Peyer's patch (tissue), 4 donors: Measurements from ENCODE around the gene SYCP2.

Experiments
- POLR2A ChIP-seq, 2 donors: fragments of 450-650 bp; IDR thresholded peaks; one replicate each; pipeline ENCODE4 v1.5.1; 2017; ENCODE audit warnings: antibody characterized with exemption in 2 of 2, mild to moderate bottlenecking in 2 of 2, moderate library complexity in 2 of 2
- TF ChIP-seq, protein P1 (sequence below), 6 experiments: fragments of 450-650 bp in 4 of 6; fragments of 200-600 bp in 2 of 6; sonication (generic) in 1 of 6; IDR thresholded peaks; one replicate each; pipeline ENCODE4 v1.5.1; 2017 to 2019; ENCODE audit warnings: antibody characterized with exemption in 6 of 6, mild to moderate bottlenecking in 3 of 6, moderate library complexity in 1 of 6

DNA sequence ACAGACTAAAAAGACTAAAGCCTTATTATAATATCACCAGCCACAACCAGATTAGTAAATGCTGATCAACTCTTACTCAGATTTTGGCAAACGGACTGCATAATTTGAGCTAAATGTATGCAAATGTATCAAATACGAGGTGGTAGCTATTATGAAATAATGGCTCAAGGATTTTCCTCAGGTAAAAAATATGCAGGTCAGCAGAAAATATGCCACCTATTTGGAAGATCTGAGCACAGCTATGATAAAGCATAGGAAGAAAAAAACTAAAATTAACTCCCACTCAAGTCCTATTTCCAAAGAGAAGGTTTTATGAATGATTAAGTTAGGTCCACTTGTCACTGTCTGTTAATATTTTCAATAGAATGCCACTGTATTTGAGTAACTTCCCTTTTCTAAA lies 22.4 kb downstream of the SYCP2 start:
- TF ChIP-seq, protein P1, sequence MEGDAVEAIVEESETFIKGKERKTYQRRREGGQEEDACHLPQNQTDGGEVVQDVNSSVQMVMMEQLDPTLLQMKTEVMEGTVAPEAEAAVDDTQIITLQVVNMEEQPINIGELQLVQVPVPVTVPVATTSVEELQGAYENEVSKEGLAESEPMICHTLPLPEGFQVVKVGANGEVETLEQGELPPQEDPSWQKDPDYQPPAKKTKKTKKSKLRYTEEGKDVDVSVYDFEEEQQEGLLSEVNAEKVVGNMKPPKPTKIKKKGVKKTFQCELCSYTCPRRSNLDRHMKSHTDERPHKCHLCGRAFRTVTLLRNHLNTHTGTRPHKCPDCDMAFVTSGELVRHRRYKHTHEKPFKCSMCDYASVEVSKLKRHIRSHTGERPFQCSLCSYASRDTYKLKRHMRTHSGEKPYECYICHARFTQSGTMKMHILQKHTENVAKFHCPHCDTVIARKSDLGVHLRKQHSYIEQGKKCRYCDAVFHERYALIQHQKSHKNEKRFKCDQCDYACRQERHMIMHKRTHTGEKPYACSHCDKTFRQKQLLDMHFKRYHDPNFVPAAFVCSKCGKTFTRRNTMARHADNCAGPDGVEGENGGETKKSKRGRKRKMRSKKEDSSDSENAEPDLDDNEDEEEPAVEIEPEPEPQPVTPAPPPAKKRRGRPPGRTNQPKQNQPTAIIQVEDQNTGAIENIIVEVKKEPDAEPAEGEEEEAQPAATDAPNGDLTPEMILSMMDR (IDR thresholded peaks at IDR 0.05) = no peak
- no peak for TF ChIP-seq POLR2A (IDR thresholded peaks at IDR 0.05)
